SK-N-MC (cell line): ENCODE measurements around the gene VARS1.
A peak's percentile ranks its signal among the peaks of the same experiment; 100 is the strongest.

Experiments
- DNase-seq: peaks from one replicate; pipeline ENCODE4 v3.0.0-alpha.2; 2011; ENCODE audit warnings: low read depth, low spot score
- H3K27ac ChIP-seq: fragments of 200-600 bp; sonication (generic); 2 replicates; pipeline ENCODE4 v1.5.1; 2016; ENCODE audit warnings: mixed run types
- H3K36me3 ChIP-seq: fragments of 200-600 bp; sonication (generic); 2 replicates; pipeline ENCODE4 v1.6.1; 2017; ENCODE audit warnings: antibody characterized with exemption, low read length, mixed read lengths; ENCODE audit not compliant: insufficient read depth
- H3K4me3 ChIP-seq: fragments of 200-600 bp; sonication (generic); 2 replicates; pipeline ENCODE4 v1.5.1; 2016
- H3K9ac ChIP-seq: fragments of 200-600 bp; sonication (generic); 2 replicates; pipeline ENCODE4 v1.8.0; 2017; ENCODE audit warnings: mixed run types, mixed read lengths; ENCODE audit not compliant: insufficient read length
- H3K9me3 ChIP-seq: fragments of 200-600 bp; sonication (generic); 2 replicates; pipeline ENCODE4 v1.6.1; 2017; ENCODE audit warnings: low read depth, mild to moderate bottlenecking, antibody characterized with exemption, low read length, moderate library complexity, mixed read lengths
- EZH2 ChIP-seq: fragments of 200-600 bp; sonication (generic); IDR thresholded peaks from one replicate; pipeline ENCODE4 v1.6.1; 2017; ENCODE audit warnings: antibody characterized with exemption
- FOXP2 ChIP-seq: optimal IDR thresholded peaks from 2 replicates; pipeline ENCODE3; 2011; ENCODE audit warnings: mild to moderate bottlenecking, moderate library complexity; ENCODE audit not compliant: insufficient read depth; ENCODE audit errors: extremely low read length, control extremely low read depth
- POLR2AphosphoS5 ChIP-seq: IDR thresholded peaks from 2 replicates; pipeline ENCODE4 v1.6.1; 2012; ENCODE audit warnings: mild to moderate bottlenecking, low read depth, low read length, borderline replicate concordance

Gene VARS1

DNA sequence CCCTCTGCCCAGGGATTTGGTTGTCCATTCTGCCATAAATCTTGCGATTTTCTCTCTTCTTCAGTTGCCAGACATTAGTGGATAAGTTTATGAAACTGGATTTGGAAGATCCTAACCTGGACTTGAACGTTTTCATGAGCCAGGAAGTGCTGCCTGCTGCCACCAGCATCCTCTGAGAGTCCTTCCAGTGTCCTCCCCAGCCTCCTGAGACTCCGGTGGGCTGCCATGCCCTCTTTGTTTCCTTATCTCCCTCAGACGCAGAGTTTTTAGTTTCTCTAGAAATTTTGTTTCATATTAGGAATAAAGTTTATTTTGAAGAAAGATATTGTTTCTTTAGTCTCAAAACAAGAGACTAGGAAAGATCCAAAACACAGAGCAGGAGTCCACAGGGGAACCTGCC lies 33.2 kb downstream of the VARS1 start, which contains the start of gene SAPCD1:
TSS of gene SAPCD1 (plus strand) at position 301 of the 400 bp plus-strand sequence. CDS start 399 bp downstream, outside the sequence.
- Histone ChIP-seq H3K27ac (peak within 1 kb of the TSS; percentile 1; the same call in 1 of the 2 replicates), H3K36me3 (peaks cover 55% of the 10 kb centered on the region), H3K9me3 (no peaks in the 10 kb centered on the region), H3K9ac (no peak within 1 kb of the TSS), H3K4me3 (no peak within 1 kb of the TSS)
- no peak for DNase-seq
- TF ChIP-seq POLR2AphosphoS5: no peak
- TF ChIP-seq EZH2: no peak
- TF ChIP-seq FOXP2: no peak

DNA sequence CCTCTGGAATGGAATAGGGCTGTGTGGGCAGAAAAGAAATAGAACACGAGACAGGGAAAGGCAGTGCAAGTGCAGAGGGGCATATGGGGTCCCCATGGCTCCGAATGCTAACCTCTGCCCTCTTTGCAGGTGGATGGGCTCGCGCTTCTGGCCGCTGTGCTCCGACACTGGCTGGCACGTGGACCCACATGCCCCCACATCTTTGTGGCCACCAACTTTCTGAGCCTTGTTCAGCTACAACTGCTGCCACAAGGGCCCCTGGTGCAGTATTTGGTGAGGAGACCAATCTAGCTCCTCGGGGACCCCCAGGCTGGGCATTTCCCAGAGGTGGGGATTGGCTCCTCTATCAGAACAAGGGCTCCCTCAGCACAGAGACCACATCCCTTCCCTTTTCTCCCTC lies 34.2 kb downstream of the VARS1 start:
- peaks cover 55% of the 10 kb centered on the region for H3K36me3 ChIP-seq
- DNase-seq: no peak
- H3K9me3 ChIP-seq: no peaks in the 10 kb centered on the region
- no peak for TF ChIP-seq POLR2AphosphoS5
- no peak for TF ChIP-seq FOXP2
- TF ChIP-seq EZH2: no peak
- H3K9ac ChIP-seq: no peak overlapping the region
- H3K4me3 ChIP-seq: no peak overlapping the region
- H3K27ac ChIP-seq: no peak overlapping the region

DNA sequence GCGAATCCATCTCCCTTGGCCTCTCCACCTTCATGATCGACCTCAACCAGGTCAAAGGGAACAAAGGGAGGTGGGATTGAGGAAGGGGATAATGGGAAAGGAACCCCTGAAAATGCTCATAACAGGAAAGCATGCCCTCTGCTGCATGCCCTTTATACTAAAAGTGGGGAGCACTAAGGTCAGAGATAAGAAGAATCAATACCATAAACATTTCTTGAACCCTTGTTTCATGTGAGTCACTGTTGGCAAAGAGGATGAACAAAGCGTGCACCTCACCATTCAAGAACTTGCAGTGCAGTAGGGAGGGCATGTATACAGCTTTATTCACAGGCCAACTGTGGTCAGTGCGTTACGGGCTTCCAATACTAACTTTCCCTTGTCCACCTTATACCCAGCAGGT lies 34.8 kb downstream of the VARS1 start:
- Histone ChIP-seq H3K9me3 (no peaks in the 10 kb centered on the region), H3K9ac (no peak overlapping the region), H3K27ac (no peak overlapping the region), H3K4me3 (no peak overlapping the region), H3K36me3 (peaks cover 55% of the 10 kb centered on the region)
- no peak for TF ChIP-seq POLR2AphosphoS5
- no peak for TF ChIP-seq EZH2
- DNase-seq: no peak

DNA sequence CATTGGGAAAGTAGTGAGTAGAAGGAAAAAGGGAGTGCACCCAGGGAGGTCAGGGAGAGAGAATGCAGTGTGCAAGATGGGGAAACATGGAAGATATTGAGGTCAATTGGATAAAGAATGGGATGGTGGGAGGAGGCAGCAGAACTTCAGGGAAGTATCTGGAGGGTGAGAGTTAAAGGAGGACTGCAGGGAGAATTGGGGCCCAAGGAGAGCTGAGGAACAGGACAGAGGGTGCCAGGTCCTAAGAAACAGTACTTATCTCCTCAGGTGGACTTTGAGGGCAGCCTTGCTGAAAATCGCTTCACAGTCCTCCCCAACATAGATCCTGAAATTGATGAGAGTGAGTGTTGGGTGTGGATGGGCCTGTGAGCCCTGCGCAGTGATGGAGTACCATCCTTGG lies 37.3 kb downstream of the VARS1 start:
- Histone ChIP-seq H3K36me3 (peaks cover 51% of the 10 kb centered on the region), H3K4me3 (no peak overlapping the region), H3K9me3 (no peaks in the 10 kb centered on the region), H3K27ac (no peak overlapping the region), H3K9ac (no peak overlapping the region)
- no peak for DNase-seq
- TF ChIP-seq FOXP2 (no peak), EZH2 (no peak), POLR2AphosphoS5 (no peak)

GRCh38 chr6:31752739-31753319 lies 42.7 kb downstream of the VARS1 start:
- no peak overlapping the region for H3K9ac ChIP-seq
- H3K4me3 ChIP-seq: no peak overlapping the region
- H3K27ac ChIP-seq: no peak overlapping the region; the same call in 1 of the 2 replicates
- H3K9me3 ChIP-seq: no peaks in the 10 kb centered on the region
- no peak for DNase-seq
- TF ChIP-seq POLR2AphosphoS5 (no peak), EZH2 (no peak), FOXP2 (no peak)
- peaks cover 12% of the 10 kb centered on the region; the same call in 1 of the 2 replicates for H3K36me3 ChIP-seq

GRCh38 chr6:31750411-31751022 lies 45.0 kb downstream of the VARS1 start:
- Histone ChIP-seq H3K36me3 (peaks cover 23% of the 10 kb centered on the region), H3K9ac (no peak overlapping the region), H3K27ac (peak overlapping the region; percentile 6; the same call in 1 of the 2 replicates), H3K4me3 (no peak overlapping the region), H3K9me3 (no peaks in the 10 kb centered on the region)
- no peak for DNase-seq
- no peak for TF ChIP-seq FOXP2
- no peak for TF ChIP-seq POLR2AphosphoS5
- TF ChIP-seq EZH2: no peak

- Histone ChIP-seq H3K9me3 (no peaks in the 10 kb centered on the region), H3K4me3 (no peak overlapping the region), H3K36me3 (peaks cover 27% of the 10 kb centered on the region), H3K9ac (no peak overlapping the region), H3K27ac (no peak overlapping the region)
- DNase-seq: no peak
- TF ChIP-seq EZH2: no peak
- TF ChIP-seq POLR2AphosphoS5: no peak; the same call in 1 of the 2 replicates
- TF ChIP-seq FOXP2: no peak
Measured at GRCh38 chr6:31749301-31750036, 46.1 kb downstream of the VARS1 start.
